Esophagus muscularis mucosa (tissue), 4 donors: Measurements from ENCODE around the gene SPATA6L. TPM values are rescaled to one million over a fixed set of nuclear protein-coding genes. Genes with fewer than 3 reads are reported as not detected.

Experiments
- DNase-seq: peaks from one replicate; pipeline ENCODE4 v3.0.0-alpha.2; 2017; ENCODE audit errors: extremely low spot score
- H3K27ac ChIP-seq, 4 donors: fragments of 200-600 bp; sonication (generic); replicated peaks in 1 of 4; 1 replicate in 3 of 4; 2 replicates in 1 of 4; pipeline ENCODE4 v1.5.1; 2016 to 2019; ENCODE audit warnings: mild to moderate bottlenecking in 1 of 4
- H3K27me3 ChIP-seq, 4 donors: fragments of 200-600 bp; sonication (generic); one replicate each; pipeline versions ENCODE4 v1.5.1 to v1.6.0; 2016 to 2019
- H3K36me3 ChIP-seq, 4 donors: fragments of 200-600 bp; sonication (generic); one replicate each; pipeline ENCODE4 v1.5.1; 2016 to 2019
- H3K4me1 ChIP-seq, 4 donors: fragments of 200-600 bp; sonication (generic); one replicate each; pipeline ENCODE4 v1.5.1; 2016 to 2019
- H3K4me3 ChIP-seq, 4 donors: fragments of 200-600 bp; sonication (generic); 1 replicate in 2 of 4; 2 replicates in 2 of 4; pipeline ENCODE4 v1.5.1; 2016 to 2019; ENCODE audit warnings: mild to moderate bottlenecking in 4 of 4, moderate library complexity in 1 of 4
- H3K9me3 ChIP-seq, 4 donors: fragments of 200-600 bp; sonication (generic); 1 replicate in 3 of 4; 2 replicates in 1 of 4; pipeline ENCODE4 v1.5.1; 2016 to 2019
- EP300 ChIP-seq: sonication (generic); formaldehyde crosslinking; IDR thresholded peaks from one replicate; pipeline ENCODE4 v1.6.1; 2017; ENCODE audit warnings: antibody characterized with exemption
- POLR2A ChIP-seq: fragments of 450-650 bp; IDR thresholded peaks from one replicate; pipeline ENCODE4 v1.6.1; 2017; ENCODE audit warnings: antibody characterized with exemption, moderate library complexity, mild to moderate bottlenecking, low read depth
- POLR2AphosphoS5 ChIP-seq, 2 donors: sonication (generic); formaldehyde crosslinking; IDR thresholded peaks; one replicate each; pipeline ENCODE4 v1.6.1; 2017; ENCODE audit warnings: antibody characterized with exemption in 2 of 2
- WGBS: methylation state at CpG from one replicate; pipeline ENCODE4 v1.1.5; 2018; 5-methylcytosine and 5-hydroxymethylcytosine counted together
- intact Hi-C: fragments of 100-400 bp; cut with DNase I; formaldehyde crosslinking; loops from one replicate; pipeline ENCODE4 v1.15.1; 2023
- total RNA-seq, 4 donors: library from RNA; depleted of rRNA; stranded (reverse); fragments of >200 nt; gene quantifications; one replicate each; pipeline versions ENCODE4 v1.1.0 to v1.2.1, GENCODE V29; 2016
- TF ChIP-seq, protein P1 (sequence below), 3 experiments: fragments of 200-600 bp in 2 of 3; fragments of 450-650 bp in 1 of 3; sonication (generic) in 2 of 3; IDR thresholded peaks; one replicate each; pipeline ENCODE4 v1.5.1; 2017 to 2019; ENCODE audit warnings: antibody characterized with exemption in 3 of 3, mild to moderate bottlenecking in 2 of 3, moderate library complexity in 1 of 3

SPATA6L gene
- total RNA-seq, 4 donors from 2014 or later: 0.23 to 1.7 (median 1.1) TPM

DNA sequence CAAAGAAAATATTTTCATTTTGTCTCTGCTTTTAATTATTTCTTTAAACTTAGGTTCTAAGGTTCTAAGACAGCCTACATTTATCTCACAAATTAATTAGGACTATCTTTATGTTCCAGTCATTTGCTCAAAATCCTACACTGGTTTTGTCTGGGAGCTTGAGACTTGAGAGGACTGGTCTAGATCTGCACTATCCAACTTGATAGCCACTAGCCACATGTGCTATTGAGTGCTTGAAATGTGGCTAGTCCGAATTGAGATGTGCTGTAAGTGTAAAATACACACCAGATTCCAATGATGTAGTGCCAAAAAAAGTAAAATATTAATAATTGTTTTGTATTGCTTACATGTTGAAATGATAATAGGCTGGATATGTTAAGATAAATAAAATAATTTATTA lies 20.3 kb upstream of the SPATA6L start:
- peaks cover 24 to 100% (median 88%) of the 10 kb centered on the region in 4 donors for H3K4me1 ChIP-seq
- TF ChIP-seq POLR2A: no peak
- TF ChIP-seq, protein P1, sequence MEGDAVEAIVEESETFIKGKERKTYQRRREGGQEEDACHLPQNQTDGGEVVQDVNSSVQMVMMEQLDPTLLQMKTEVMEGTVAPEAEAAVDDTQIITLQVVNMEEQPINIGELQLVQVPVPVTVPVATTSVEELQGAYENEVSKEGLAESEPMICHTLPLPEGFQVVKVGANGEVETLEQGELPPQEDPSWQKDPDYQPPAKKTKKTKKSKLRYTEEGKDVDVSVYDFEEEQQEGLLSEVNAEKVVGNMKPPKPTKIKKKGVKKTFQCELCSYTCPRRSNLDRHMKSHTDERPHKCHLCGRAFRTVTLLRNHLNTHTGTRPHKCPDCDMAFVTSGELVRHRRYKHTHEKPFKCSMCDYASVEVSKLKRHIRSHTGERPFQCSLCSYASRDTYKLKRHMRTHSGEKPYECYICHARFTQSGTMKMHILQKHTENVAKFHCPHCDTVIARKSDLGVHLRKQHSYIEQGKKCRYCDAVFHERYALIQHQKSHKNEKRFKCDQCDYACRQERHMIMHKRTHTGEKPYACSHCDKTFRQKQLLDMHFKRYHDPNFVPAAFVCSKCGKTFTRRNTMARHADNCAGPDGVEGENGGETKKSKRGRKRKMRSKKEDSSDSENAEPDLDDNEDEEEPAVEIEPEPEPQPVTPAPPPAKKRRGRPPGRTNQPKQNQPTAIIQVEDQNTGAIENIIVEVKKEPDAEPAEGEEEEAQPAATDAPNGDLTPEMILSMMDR (IDR thresholded peaks at IDR 0.05): no peak
- TF ChIP-seq EP300: no peak
- no peak for TF ChIP-seq POLR2AphosphoS5 (IDR thresholded peaks at IDR 0.05)

DNA sequence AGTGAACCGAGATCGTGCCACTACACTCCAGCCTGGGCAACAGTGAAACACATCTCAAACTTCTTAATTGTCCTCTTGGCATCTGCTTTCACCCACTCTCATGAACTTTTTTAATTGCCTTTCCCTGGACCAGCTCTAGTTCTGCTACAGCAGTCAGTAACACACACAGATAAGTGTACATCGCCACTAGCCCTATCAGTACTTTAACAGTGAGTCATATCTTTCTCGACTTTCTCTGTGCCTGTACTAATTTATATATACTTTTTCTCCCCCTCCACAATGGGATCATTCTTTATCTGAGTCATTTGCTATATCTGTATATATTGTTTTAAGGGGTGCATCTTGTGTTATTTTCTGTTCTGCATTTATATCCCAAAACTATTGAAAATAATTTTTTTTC lies 19.8 kb upstream of the SPATA6L start:
- no peak for TF ChIP-seq EP300
- TF ChIP-seq, protein P1 (IDR thresholded peaks at IDR 0.05): no peak
- no peak for TF ChIP-seq POLR2A
- TF ChIP-seq POLR2AphosphoS5 (IDR thresholded peaks at IDR 0.05): no peak

More for the DNA sequence above, 20.3 kb upstream of the SPATA6L start:
- WGBS: 37% methylated on average over 1 of the region's 1 CpG
- DNase-seq: no peak
- H3K27me3 ChIP-seq: no peaks in the 10 kb centered on the region
- H3K27ac ChIP-seq: peak overlapping the region; percentile 49 to 68 (median 64)
- intact Hi-C loops: no loop called here
- peak overlapping the region in 1 of 4 donors; percentile 9 for H3K4me3 ChIP-seq
- no peaks in the 10 kb centered on the region for H3K9me3 ChIP-seq
- H3K36me3 ChIP-seq: peaks cover 9 to 41% (median 29%) of the 10 kb centered on the region in 4 donors

DNA sequence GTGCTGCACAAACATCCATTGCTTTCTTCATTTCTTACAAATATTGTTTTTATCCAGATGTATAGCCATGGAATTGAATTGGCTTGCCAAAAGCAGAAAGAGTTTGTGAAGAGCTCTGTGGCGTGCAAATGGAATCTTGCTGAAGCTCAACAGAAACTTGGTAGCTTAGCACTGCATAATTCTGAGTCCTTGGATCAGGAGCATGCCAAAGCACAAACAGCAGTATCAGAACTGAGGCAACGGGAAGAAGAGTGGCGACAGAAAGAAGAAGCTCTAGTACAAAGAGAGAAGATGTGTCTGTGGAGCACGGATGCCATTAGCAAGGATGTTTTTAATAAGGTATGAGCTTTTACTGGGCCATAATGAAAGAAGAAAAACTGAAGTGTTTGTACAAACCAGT lies 18.5 kb upstream of the SPATA6L start:
- 57% methylated on average over 4 of the region's 4 CpGs for WGBS
- intact Hi-C loops: no loop called here
- no peak for DNase-seq
- no peaks in the 10 kb centered on the region for H3K9me3 ChIP-seq
- no peak overlapping the region for H3K4me3 ChIP-seq
- TF ChIP-seq EP300 (no peak), POLR2AphosphoS5 (IDR thresholded peaks at IDR 0.05) (no peak), POLR2A (no peak)
- TF ChIP-seq, protein P1 (IDR thresholded peaks at IDR 0.05): no peak
- H3K27me3 ChIP-seq: no peaks in the 10 kb centered on the region
- H3K27ac ChIP-seq: peak overlapping the region; percentile 49 to 68 (median 64)
- peaks cover 30 to 92% (median 85%) of the 10 kb centered on the region in 4 donors for H3K4me1 ChIP-seq
- peaks cover 8 to 26% (median 16%) of the 10 kb centered on the region in 4 donors for H3K36me3 ChIP-seq

More for the DNA sequence above, 19.8 kb upstream of the SPATA6L start:
- peaks cover 9 to 36% (median 26%) of the 10 kb centered on the region in 4 donors for H3K36me3 ChIP-seq
- H3K4me1 ChIP-seq: peaks cover 27 to 100% (median 88%) of the 10 kb centered on the region in 4 donors
- H3K4me3 ChIP-seq: no peak overlapping the region
- 87% methylated on average over 4 of the region's 4 CpGs for WGBS
- H3K27me3 ChIP-seq: no peaks in the 10 kb centered on the region
- DNase-seq: no peak
- no peaks in the 10 kb centered on the region for H3K9me3 ChIP-seq
- intact Hi-C loops: no loop called here
- H3K27ac ChIP-seq: peak overlapping the region; percentile 49 to 68 (median 64)

DNA sequence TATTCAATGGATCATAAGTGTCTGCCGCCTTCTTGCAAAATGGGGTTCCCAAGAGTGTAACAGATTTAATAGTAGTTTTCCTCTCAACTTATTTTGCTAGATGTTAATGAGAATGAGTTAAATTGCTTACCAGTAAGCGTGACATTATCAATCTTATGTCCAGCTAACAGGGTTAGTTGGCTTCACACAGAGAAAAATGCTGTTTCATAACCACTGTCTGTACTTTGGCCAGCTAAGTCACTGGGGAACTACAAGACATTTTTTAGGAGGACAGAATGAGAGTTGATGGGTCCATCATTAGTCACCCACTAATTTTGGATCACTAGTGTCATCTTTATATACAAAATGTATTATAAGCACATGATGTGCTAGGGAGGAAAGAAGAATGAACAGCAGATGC lies 14.5 kb upstream of the SPATA6L start:
- WGBS: 26% methylated on average over 2 of the region's 2 CpGs
- no peak for TF ChIP-seq POLR2A
- TF ChIP-seq, protein P1 (IDR thresholded peaks at IDR 0.05): no peak
- peak; percentile 16 to 74 for TF ChIP-seq POLR2AphosphoS5 (IDR thresholded peaks at IDR 0.05)
- peak; percentile 20 for TF ChIP-seq EP300
- Histone ChIP-seq H3K9me3 (no peaks in the 10 kb centered on the region), H3K4me3 (peak overlapping the region; percentile 80 to 97 (median 90)), H3K27me3 (no peaks in the 10 kb centered on the region), H3K36me3 (peaks cover 0 to 12% (median 8%) of the 10 kb centered on the region in 4 donors), H3K4me1 (peaks cover 10 to 62% (median 53%) of the 10 kb centered on the region in 4 donors), H3K27ac (peak overlapping the region; percentile 93 to 100 (median 98))
- intact Hi-C loops: loop anchor here (2.0 kb wide), 1 partner anchor 60 kb away; the partner anchor contains the start of gene AK3
- DNase-seq: no peak
